Tibial nerve (tissue), 4 donors: ENCODE data around the gene KCTD2.

ENCODE experiments used
- CTCF ChIP-seq, 5 experiments: fragments of 200-600 bp in 3 of 5; fragments of 450-650 bp in 2 of 5; sonication (generic) in 3 of 5; IDR thresholded peaks; one replicate each; pipeline ENCODE4 v1.5.1; 2016 to 2019; ENCODE audit warnings: antibody characterized with exemption in 5 of 5, mild to moderate bottlenecking in 3 of 5, moderate library complexity in 2 of 5
- EP300 ChIP-seq, 2 donors: sonication (generic); formaldehyde crosslinking; IDR thresholded peaks; one replicate each; pipeline ENCODE4 v1.6.1; 2017; ENCODE audit warnings: antibody characterized with exemption in 2 of 2, mild to moderate bottlenecking in 1 of 2
- POLR2A ChIP-seq, 2 donors: fragments of 450-650 bp; IDR thresholded peaks; one replicate each; pipeline ENCODE4 v1.6.1; 2017; ENCODE audit warnings: antibody characterized with exemption in 2 of 2, mild to moderate bottlenecking in 2 of 2, moderate library complexity in 2 of 2

GRCh38 chr17:75063201-75063600 lies 16.2 kb downstream of the KCTD2 start:
- no peak for TF ChIP-seq CTCF (IDR thresholded peaks at IDR 0.05)
- no peak for TF ChIP-seq EP300 (IDR thresholded peaks at IDR 0.05)
- TF ChIP-seq POLR2A (IDR thresholded peaks at IDR 0.05) = no peak
